Subcutaneous adipose tissue (tissue), 4 donors: ENCODE measurements around the gene CHCHD10. TPM values are rescaled to one million over a fixed set of nuclear protein-coding genes. Genes with fewer than 3 reads are reported as not detected.

Source experiments
- total RNA-seq, 4 donors: library from RNA; depleted of rRNA; stranded (reverse); fragments of >200 nt; gene quantifications; one replicate each; pipeline ENCODE4 v1.1.0, GENCODE V29; 2016
- TF ChIP-seq, protein P1 (sequence below): fragments of 450-650 bp; IDR thresholded peaks from one replicate; pipeline ENCODE4 v1.5.1; 2016; ENCODE audit warnings: low read depth, mild to moderate bottlenecking, control low read depth, antibody characterized with exemption, moderate library complexity

Gene CHCHD10
- total RNA-seq, 4 donors from 2014 or later, result 9.3 to 84.6 (median 26.6) TPM

GRCh38 chr22:23791738-23792645, 24.2 kb upstream of the CHCHD10 start:
- TF ChIP-seq, protein P1, sequence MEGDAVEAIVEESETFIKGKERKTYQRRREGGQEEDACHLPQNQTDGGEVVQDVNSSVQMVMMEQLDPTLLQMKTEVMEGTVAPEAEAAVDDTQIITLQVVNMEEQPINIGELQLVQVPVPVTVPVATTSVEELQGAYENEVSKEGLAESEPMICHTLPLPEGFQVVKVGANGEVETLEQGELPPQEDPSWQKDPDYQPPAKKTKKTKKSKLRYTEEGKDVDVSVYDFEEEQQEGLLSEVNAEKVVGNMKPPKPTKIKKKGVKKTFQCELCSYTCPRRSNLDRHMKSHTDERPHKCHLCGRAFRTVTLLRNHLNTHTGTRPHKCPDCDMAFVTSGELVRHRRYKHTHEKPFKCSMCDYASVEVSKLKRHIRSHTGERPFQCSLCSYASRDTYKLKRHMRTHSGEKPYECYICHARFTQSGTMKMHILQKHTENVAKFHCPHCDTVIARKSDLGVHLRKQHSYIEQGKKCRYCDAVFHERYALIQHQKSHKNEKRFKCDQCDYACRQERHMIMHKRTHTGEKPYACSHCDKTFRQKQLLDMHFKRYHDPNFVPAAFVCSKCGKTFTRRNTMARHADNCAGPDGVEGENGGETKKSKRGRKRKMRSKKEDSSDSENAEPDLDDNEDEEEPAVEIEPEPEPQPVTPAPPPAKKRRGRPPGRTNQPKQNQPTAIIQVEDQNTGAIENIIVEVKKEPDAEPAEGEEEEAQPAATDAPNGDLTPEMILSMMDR, result no peak

GRCh38 chr22:23790819-23791737, 23.3 kb upstream of the CHCHD10 start:
- TF ChIP-seq, protein P1, result no peak

- TF ChIP-seq, protein P1, result no peak
Measured at GRCh38 chr22:23789638-23790037, 21.9 kb upstream of the CHCHD10 start.

GRCh38 chr22:23789121-23789520, 21.3 kb upstream of the CHCHD10 start:
- TF ChIP-seq, protein P1, result no peak

DNA sequence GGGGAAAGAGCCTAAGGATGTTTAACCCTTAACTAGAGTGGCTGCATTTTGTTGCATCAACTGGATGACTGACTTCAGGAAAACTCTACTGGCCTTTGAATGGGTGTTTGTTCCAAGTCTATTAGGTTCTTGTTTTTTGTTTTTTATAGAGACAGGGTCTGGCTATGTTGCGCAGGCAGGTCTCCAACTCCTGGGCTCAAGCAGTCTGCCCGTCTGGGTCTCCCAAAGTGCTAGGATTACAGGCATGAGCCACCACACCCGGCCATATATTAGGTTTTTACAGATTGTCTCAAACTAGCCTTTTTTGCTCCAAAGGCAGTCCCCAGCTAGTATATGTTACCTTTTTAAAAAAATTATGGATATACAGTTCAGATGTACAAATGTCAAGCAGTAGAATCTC, 20.1 kb upstream of the CHCHD10 start:
- TF ChIP-seq, protein P1, result no peak

- TF ChIP-seq, protein P1, result no peak
Measured at GRCh38 chr22:23787600-23787896, 19.8 kb upstream of the CHCHD10 start.
